T-cell (primary cell): ENCODE measurements around the gene ATAT1. TPM values are rescaled to one million over a fixed set of nuclear protein-coding genes. Genes with fewer than 3 reads are reported as not detected.
"Not testable (repeated sequence)": the region's sequence is repeated elsewhere in the genome, so short reads cannot be mapped to it uniquely, and the experiment has no call there.

Source experiments
- ATAC-seq, 4 experiments: fragments of 200-7000 bp in 3 of 4; fragments of 150-1000 bp in 1 of 4; cut with Tn5 transposase; replicated peaks in 1 of 4; 1 replicate in 3 of 4; 2 replicates in 1 of 4; pipeline ENCODE4 v1.10.0; 2021; ENCODE audit warnings: moderate library complexity in 3 of 4, mild to moderate bottlenecking in 2 of 4, moderate number of reproducible peaks in 1 of 4
- CTCF ChIA-PET, 2 donors: fragments of 300-600 bp; sonication (Branson Sonifier 250); formaldehyde crosslinking; loops; one replicate each; lab custom pipeline; 2022; ENCODE audit warnings: antibody characterized with exemption in 2 of 2; lab: Charles Lee
- POLR2A ChIA-PET, 2 donors: fragments of 300-600 bp; sonication (Branson Sonifier 250); formaldehyde crosslinking; loops; one replicate each; lab custom pipeline; 2022; ENCODE audit warnings: antibody characterized with exemption in 2 of 2; lab: Charles Lee
- DNase-seq, 35 experiments: peaks; one replicate each; pipeline versions ENCODE4 v3.0.0 to v3.0.0-alpha.2; 2013 to 2023
- H3K27ac ChIP-seq: one replicate; pipeline ENCODE4 v1.5.1; 2013; ENCODE audit warnings: low read length
- H3K27me3 ChIP-seq, 2 experiments: replicated peaks in 1 of 2; 1 replicate in 1 of 2; 2 replicates in 1 of 2; pipeline versions ENCODE4 v1.6.1 to v1.7.0; 2013; ENCODE audit warnings: low read length in 1 of 2, mixed read lengths in 1 of 2; ENCODE audit not compliant: control insufficient read depth in 2 of 2, insufficient read depth in 2 of 2; ENCODE audit errors: extremely low read depth in 1 of 2
- H3K36me3 ChIP-seq, 2 donors: 1 replicate in 1 of 2; 2 replicates in 1 of 2; pipeline versions ENCODE4 v1.6.1 to v1.7.0; 2013; ENCODE audit warnings: low read length in 1 of 2; ENCODE audit not compliant: control insufficient read depth in 2 of 2, insufficient read depth in 1 of 2; ENCODE audit errors: extremely low read depth in 1 of 2
- H3K4me1 ChIP-seq, 2 experiments: 1 replicate in 1 of 2; 2 replicates in 1 of 2; pipeline versions ENCODE4 v1.6.1 to v1.7.0; 2013; ENCODE audit warnings: low read length in 2 of 2, mixed read lengths in 1 of 2; ENCODE audit not compliant: insufficient read depth in 2 of 2, control insufficient read depth in 1 of 2; ENCODE audit errors: extremely low read depth in 1 of 2
- H3K4me3 ChIP-seq, 2 donors: 1 replicate in 1 of 2; 2 replicates in 1 of 2; pipeline versions ENCODE4 v1.5.1 to v1.7.0; 2013; ENCODE audit warnings: mild to moderate bottlenecking in 2 of 2, low read length in 1 of 2, moderate library complexity in 1 of 2; ENCODE audit not compliant: control insufficient read depth in 1 of 2; ENCODE audit errors: extremely low read depth in 1 of 2
- H3K9me3 ChIP-seq: 2 replicates; pipeline ENCODE4 v1.7.0; 2013
- H3K27ac Mint-ChIP-seq, 2 donors: one replicate each; pipeline ENCODE4 v1.8.0; 2020 to 2021; ENCODE audit warnings: mild to moderate bottlenecking in 2 of 2, mixed read lengths in 2 of 2
- H3K27me3 Mint-ChIP-seq, 2 donors: one replicate each; pipeline ENCODE4 v1.8.0; 2021 to 2022; ENCODE audit warnings: mixed read lengths in 2 of 2
- H3K36me3 Mint-ChIP-seq: one replicate; pipeline ENCODE4 v1.8.0; 2021; ENCODE audit warnings: mixed read lengths
- H3K4me1 Mint-ChIP-seq, 3 donors: one replicate each; pipeline ENCODE4 v1.8.0; 2020 to 2022; ENCODE audit warnings: mixed read lengths in 3 of 3, mild to moderate bottlenecking in 1 of 3
- H3K4me3 Mint-ChIP-seq, 3 donors: one replicate each; pipeline ENCODE4 v1.8.0; 2020 to 2022; ENCODE audit warnings: mild to moderate bottlenecking in 3 of 3, mixed read lengths in 3 of 3, moderate library complexity in 3 of 3
- H3K9me3 Mint-ChIP-seq, 3 donors: one replicate each; pipeline ENCODE4 v1.8.0; 2020 to 2022; ENCODE audit warnings: mixed read lengths in 3 of 3
- WGBS: methylation state at CpG from one replicate; pipeline ENCODE4 v1.1.5; 2013; ENCODE audit warnings: missing lambda C conversion rate; ENCODE audit not compliant: insufficient coverage; 5-methylcytosine and 5-hydroxymethylcytosine counted together
- total RNA-seq, 35 experiments: library from RNA in 6 of 35; stranded (reverse) in 6 of 35; fragments of 120-200 nt in 1 of 35; gene quantifications; one replicate each; pipeline versions ENCODE4 v1.2.1 to v1.2.4 and lab custom pipeline; 2013 to 2026

Gene ATAT1
- total RNA-seq, 5 donors from 2014 or later (not counting 1 experiment from before 2014, with no cell fraction given), result 6.9 to 11.8 (median 10.4) TPM

DNA sequence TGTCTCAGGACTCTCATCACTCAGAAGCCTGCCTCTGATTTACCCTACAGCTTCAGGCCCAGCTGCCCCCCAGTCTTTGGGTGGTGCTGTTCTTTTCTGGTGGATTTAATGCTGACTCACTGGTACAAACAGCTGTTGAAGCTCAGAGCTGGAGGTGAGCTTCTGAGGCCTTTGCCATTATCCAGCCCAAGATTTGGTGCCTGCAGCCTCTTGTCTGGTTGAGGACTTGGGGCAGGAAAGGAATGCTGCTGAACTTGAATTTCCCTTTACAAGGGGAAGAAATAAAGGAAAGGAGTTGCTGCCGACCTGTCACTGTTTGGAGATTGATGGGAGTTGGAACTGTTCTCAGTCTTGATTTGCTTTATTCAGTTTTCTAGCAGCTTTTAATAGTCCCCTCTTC, 35.7 kb upstream of the ATAT1 start:
- H3K27ac Mint-ChIP-seq, result peak overlapping the region in 1 of 2 donors; percentile 34
- H3K9me3 Mint-ChIP-seq, result no peaks in the 10 kb centered on the region
- no peak overlapping the region for H3K27ac ChIP-seq
- peaks cover 3 to 8% (median 8%) of the 10 kb centered on the region in 3 donors for H3K4me1 Mint-ChIP-seq
- no peaks in the 10 kb centered on the region for H3K27me3 ChIP-seq
- H3K4me1 ChIP-seq, result no peaks in the 10 kb centered on the region
- H3K4me3 ChIP-seq, result no peak overlapping the region
- ChIA-PET CTCF (interaction anchor here in 1 of 2 donors (0.6 kb wide), 1 partner anchor 46 kb away, joined by 3 read pairs; no protein-coding TSS in a partner anchor), POLR2A (interaction anchor here (0.6 to 1.1 kb wide), 3 partner anchors 24 to 111 kb away, joined by 4 to 14 read pairs (median 11); no protein-coding TSS in a partner anchor)
- no CpG with 5 or more reads among the region's 1 CpG for WGBS
- peak in 1 of 4 experiments; percentile 24 for ATAC-seq
- no peak overlapping the region for H3K4me3 Mint-ChIP-seq
- DNase-seq, result no peak
- no peaks in the 10 kb centered on the region for H3K27me3 Mint-ChIP-seq
- no peaks in the 10 kb centered on the region for H3K9me3 ChIP-seq
- peaks cover 6 to 65% of the 10 kb centered on the region in 2 donors for H3K36me3 ChIP-seq
- H3K36me3 Mint-ChIP-seq, result peaks cover 47% of the 10 kb centered on the region

DNA sequence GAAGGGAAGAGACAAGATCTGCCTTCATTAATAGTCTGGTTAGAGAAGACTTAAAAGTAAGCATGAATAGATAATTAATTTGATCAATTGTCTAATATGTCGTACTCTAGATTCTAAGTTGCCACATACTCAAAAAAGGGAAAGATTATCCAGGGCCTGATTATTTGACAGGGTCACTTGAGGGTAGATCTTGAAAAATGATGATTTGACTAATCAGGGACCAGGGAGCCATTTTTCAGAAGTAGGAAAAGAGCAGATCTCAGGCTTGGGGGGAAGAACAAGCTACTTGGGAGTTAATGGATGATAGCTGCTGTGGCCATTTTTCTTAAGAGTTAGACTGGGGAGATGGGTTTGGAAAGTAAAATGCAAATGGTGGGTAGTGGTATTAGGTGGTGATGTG, 34.4 kb upstream of the ATAT1 start:
- Histone ChIP-seq H3K36me3 (peaks cover 3 to 53% of the 10 kb centered on the region in 2 donors), H3K27ac (no peak overlapping the region), H3K4me3 (no peak overlapping the region), H3K4me1 (peaks cover 0 to 2% of the 10 kb centered on the region in 2 experiments), H3K27me3 (no peaks in the 10 kb centered on the region), H3K9me3 (no peaks in the 10 kb centered on the region)
- POLR2A ChIA-PET, result interaction anchor here in 1 of 2 donors (0.6 to 1.1 kb wide), 2 partner anchors 23 to 36 kb away, joined by 5 to 13 read pairs; partner anchors contain the start of gene GNL1
- Mint-ChIP-seq H3K27ac (peak overlapping the region in 1 of 2 donors; percentile 30), H3K9me3 (no peaks in the 10 kb centered on the region), H3K27me3 (no peaks in the 10 kb centered on the region), H3K4me3 (no peak overlapping the region), H3K36me3 (peaks cover 40% of the 10 kb centered on the region), H3K4me1 (peaks cover 6 to 12% (median 11%) of the 10 kb centered on the region in 3 donors)
- ATAC-seq, result no peak
- CTCF ChIA-PET, result interaction anchor here in 1 of 2 donors (0.6 to 1.4 kb wide), 3 partner anchors 12 to 82 kb away, joined by 3 to 5 read pairs (median 4); no protein-coding TSS in a partner anchor
- DNase-seq, result no peak
- no CpG with 5 or more reads among the region's 1 CpG for WGBS

DNA sequence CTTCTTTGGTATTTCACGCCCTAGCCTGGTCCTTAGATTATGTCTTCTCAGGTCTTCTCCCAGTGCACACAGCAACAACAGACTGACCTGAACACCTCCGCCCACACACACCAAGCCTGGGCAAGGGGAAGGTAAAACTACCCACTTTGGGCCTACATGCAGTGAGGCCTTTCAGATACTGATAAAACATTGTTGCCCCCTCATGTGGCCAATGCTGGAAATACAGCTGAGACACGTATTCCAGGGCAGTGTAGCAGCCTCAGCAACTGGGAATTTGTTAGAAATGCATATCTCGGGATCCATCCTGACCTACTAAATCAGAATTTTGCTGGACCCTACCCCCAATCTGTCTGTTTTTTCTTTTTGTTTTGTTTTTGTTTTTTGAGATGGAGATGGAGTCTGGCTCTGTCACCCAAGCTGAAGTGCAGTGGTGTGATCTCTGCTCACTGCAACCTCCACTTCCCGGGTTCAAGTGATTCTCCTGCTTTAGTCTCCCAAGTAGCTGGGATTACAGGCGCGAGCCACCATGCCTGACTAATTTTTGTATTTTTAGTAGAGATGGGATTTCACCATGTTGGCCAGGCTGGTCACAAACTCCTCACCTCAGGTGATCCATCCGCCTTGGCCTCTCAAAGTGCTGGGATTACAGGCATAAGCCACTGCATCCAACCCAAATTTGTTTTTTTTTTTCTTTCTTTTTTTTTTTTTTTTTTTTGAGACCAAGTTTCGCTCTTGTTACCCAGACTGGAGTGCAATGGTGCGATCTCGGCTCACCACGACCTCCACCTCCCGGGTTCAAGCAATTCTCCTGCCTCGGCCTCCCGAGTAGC, 29.1 kb upstream of the ATAT1 start:
- H3K27ac Mint-ChIP-seq, result peak overlapping the region; percentile 26 to 62
- H3K27me3 ChIP-seq, H3K4me3 ChIP-seq, H3K27me3 Mint-ChIP-seq, H3K9me3 ChIP-seq, H3K27ac ChIP-seq, H3K4me3 Mint-ChIP-seq, H3K9me3 Mint-ChIP-seq: not testable (repeated sequence)
- peak; percentile 34 to 88 (median 76) for DNase-seq
- ChIA-PET CTCF (interaction anchor here (0.6 to 3.4 kb wide), 21 partner anchors 10 to 986 kb away, joined by 3 to 26 read pairs (median 6); partner anchors contain the start of gene ABCF1 (in 1 of the 2)), POLR2A (interaction anchor here (0.5 to 1.3 kb wide), 8 partner anchors 10 to 1192 kb away, joined by 3 to 9 read pairs (median 4); no protein-coding TSS in a partner anchor)
- peaks cover 13 to 25% (median 14%) of the 10 kb centered on the region in 3 donors for H3K4me1 Mint-ChIP-seq
- peak; percentile 78 to 83 (median 80) for ATAC-seq
- H3K4me1 ChIP-seq, result peaks cover 6 to 26% of the 10 kb centered on the region in 2 experiments
- WGBS, result 77% methylated on average over 7 of the region's 15 CpGs
- H3K36me3 ChIP-seq, result peaks cover 18 to 37% of the 10 kb centered on the region in 2 donors
- H3K36me3 Mint-ChIP-seq, result peaks cover 18% of the 10 kb centered on the region

DNA sequence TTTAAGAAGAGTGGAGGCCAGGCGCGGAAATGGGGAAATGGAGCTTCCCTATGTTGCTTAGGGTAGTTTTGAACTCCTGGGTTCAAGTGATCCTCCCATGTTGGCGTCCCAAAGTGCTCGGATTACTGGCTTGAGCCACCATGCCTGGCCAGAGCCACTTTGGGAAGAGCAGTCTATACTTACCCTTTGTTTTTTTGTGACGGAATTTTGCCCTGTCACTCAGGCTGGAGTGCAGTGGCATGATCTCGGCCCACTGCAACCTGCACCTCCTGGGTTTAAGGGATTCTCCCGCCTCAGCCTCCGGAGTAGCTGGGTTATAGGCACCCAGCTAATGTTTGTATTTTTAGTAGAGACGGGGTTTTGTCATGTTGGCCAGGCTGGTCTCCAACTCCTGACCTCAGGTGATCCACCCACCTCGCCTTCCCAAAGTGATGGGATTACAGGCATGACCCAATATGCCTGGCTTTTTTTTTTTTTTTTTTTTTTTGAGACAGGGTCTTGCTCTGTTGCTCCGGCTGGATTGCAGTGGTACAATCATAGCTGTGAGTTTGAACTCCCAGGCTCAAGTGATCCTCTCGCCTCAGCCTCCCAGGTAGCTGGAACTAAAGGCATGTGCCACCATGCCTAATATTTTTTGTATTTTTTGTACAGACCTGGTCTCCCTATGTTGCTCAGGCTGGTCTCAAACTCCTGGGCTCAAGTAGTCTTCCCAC, 27.6 kb upstream of the ATAT1 start:
- peaks cover 22 to 49% of the 10 kb centered on the region in 2 donors for H3K36me3 ChIP-seq
- no peaks in the 10 kb centered on the region for H3K27me3 Mint-ChIP-seq
- H3K4me3 Mint-ChIP-seq, result no peak overlapping the region
- H3K9me3 Mint-ChIP-seq, result no peaks in the 10 kb centered on the region
- H3K4me3 ChIP-seq, result no peak overlapping the region
- no peak overlapping the region for H3K27ac ChIP-seq
- peaks cover 21 to 35% (median 22%) of the 10 kb centered on the region in 3 donors for H3K4me1 Mint-ChIP-seq
- peaks cover 6 to 26% of the 10 kb centered on the region in 2 experiments for H3K4me1 ChIP-seq
- POLR2A ChIA-PET, result interaction anchor here (0.6 to 1.6 kb wide), 6 partner anchors 12 to 131 kb away, joined by 3 to 9 read pairs (median 4); no protein-coding TSS in a partner anchor
- WGBS, result 91% methylated on average over 6 of the region's 12 CpGs
- no peak for ATAC-seq
- H3K9me3 ChIP-seq, result no peaks in the 10 kb centered on the region
- peaks cover 30% of the 10 kb centered on the region for H3K36me3 Mint-ChIP-seq
- CTCF ChIA-PET, result interaction anchor here (0.6 to 3.4 kb wide), 14 partner anchors 14 to 1052 kb away, joined by 3 to 26 read pairs (median 6); partner anchors contain the start of gene ABCF1 (in 1 of the 2)
- no peak for DNase-seq
- no peak overlapping the region for H3K27ac Mint-ChIP-seq
- no peaks in the 10 kb centered on the region for H3K27me3 ChIP-seq

GRCh38 chr6:30599625-30600324, 26.9 kb upstream of the ATAT1 start:
- H3K36me3 ChIP-seq, result peaks cover 27 to 49% of the 10 kb centered on the region in 2 donors
- ATAC-seq, result no peak

More at GRCh38 chr6:30599625-30600324, 26.9 kb upstream of the ATAT1 start:
- ChIA-PET POLR2A (interaction anchor here (0.6 to 1.6 kb wide), 5 partner anchors 11 to 131 kb away, joined by 3 to 9 read pairs (median 5); no protein-coding TSS in a partner anchor), CTCF (interaction anchor here (0.5 to 1.4 kb wide), 5 partner anchors 14 to 1051 kb away, joined by 3 to 7 read pairs (median 3); no protein-coding TSS in a partner anchor)
- DNase-seq, result no peak
- H3K27me3 ChIP-seq, result no peaks in the 10 kb centered on the region
- no peaks in the 10 kb centered on the region for H3K27me3 Mint-ChIP-seq
- H3K4me1 Mint-ChIP-seq, result peaks cover 21 to 36% (median 22%) of the 10 kb centered on the region in 3 donors
- H3K36me3 Mint-ChIP-seq, result peaks cover 32% of the 10 kb centered on the region
- 92% methylated on average over 8 of the region's 13 CpGs for WGBS
- no peaks in the 10 kb centered on the region for H3K9me3 Mint-ChIP-seq
- no peak overlapping the region for H3K27ac Mint-ChIP-seq
- H3K4me3 Mint-ChIP-seq, result no peak overlapping the region
- no peak overlapping the region for H3K27ac ChIP-seq
- H3K9me3 ChIP-seq, result no peaks in the 10 kb centered on the region
- peaks cover 6 to 26% of the 10 kb centered on the region in 2 experiments for H3K4me1 ChIP-seq
- H3K4me3 ChIP-seq, result no peak overlapping the region
